ENCODE data around the gene UBN2.

The UBN2 gene

GRCh38 chr7:139341058-139341775 lies 110.2 kb downstream of the UBN2 start, which contains the start of gene FMC1:
TSS of gene FMC1 (plus strand) at chr7:139341337. CDS start at chr7:139341385, 48 bp downstream.
- peak within 1 kb of the TSS; percentile 96 for H3K27ac ChIP-seq
- DNase-seq (ENCODE audit: low read depth, low spot score): peak; percentile 44

DNA sequence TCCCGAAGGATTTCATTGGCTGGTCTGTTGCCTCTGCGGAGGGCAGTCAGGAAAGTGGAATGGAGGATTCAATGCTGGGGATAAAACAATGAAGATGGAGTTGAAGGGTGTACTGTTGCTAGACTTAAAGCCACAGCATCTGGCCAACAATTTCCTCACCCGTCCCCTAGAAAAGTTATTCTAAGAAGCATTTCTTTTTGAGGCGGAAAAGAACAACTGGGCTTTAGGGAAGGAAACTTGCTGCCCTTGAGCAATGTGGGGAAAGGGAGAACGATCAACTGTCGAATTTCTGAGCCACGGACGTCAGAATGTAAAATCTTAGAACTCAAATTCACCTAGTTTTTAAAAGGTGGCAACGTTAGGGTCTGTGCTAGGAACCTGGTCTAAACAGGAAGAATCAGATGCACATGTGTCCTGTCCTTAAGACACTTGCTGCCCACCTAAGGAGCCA lies 110.8 kb downstream of the UBN2 start:
- DNase-seq (ENCODE audit: low read depth, low spot score): no peak
- peak overlapping the region; percentile 96 for H3K27ac ChIP-seq

GRCh38 chr7:139345042-139345441 lies 114.0 kb downstream of the UBN2 start:
- DNase-seq (ENCODE audit: low read depth, low spot score): no peak
- H3K27ac ChIP-seq: no peak overlapping the region

GRCh38 chr7:139351027-139351426 lies 120.0 kb downstream of the UBN2 start:
- DNase-seq (ENCODE audit: low read depth, low spot score): no peak
- no peak overlapping the region for H3K27ac ChIP-seq

GRCh38 chr7:139354729-139355128 lies 123.7 kb downstream of the UBN2 start:
- H3K27ac ChIP-seq: no peak overlapping the region
- no peak for DNase-seq (ENCODE audit: low read depth, low spot score)

DNA sequence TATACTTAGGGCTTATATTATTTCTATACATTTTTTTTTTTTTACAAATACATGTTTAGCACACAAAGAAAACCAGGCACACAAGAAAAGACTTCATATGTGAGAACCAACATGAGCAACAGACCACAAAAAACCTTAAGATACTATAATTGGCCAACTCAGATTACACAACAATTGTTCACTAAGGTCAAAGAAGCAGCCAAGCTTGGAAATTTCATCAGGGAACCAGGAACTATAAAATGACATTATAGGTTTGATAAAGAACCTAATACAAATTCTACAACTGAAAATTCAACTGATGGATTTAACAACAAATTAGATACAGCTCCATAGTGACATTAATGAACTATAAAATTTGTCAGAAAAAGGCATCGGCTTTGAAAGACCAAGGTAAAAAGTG lies 124.3 kb downstream of the UBN2 start:
- H3K27ac ChIP-seq: no peak overlapping the region
- DNase-seq (ENCODE audit: low read depth, low spot score): no peak
